RWPE1 (cell line): ENCODE results near the gene ATXN1.

Source experiments
- CTCF ChIA-PET: fragments of 350-600 bp; sonication (Branson Sonifier 250); formaldehyde crosslinking; extraction: SDS; loops from one replicate; lab custom pipeline; 2021; lab: Yijun Ruan, JAX
- POLR2A ChIA-PET: fragments of 400-600 bp; formaldehyde crosslinking; extraction: SDS; loops from one replicate; lab custom pipeline; 2020; ENCODE audit warnings: antibody characterized with exemption; ENCODE audit not compliant: low non-redundant PET; lab: Yijun Ruan, JAX
- DNase-seq: peaks from one replicate; pipeline ENCODE4 v3.0.0; 2012; ENCODE audit warnings: low spot score
- H3K27ac ChIP-seq: fragments of 450-650 bp; 2 replicates; pipeline ENCODE4 v1.5.1; 2017
- CTCF ChIP-seq: fragments of 450-650 bp; conservative IDR thresholded peaks from 2 replicates; pipeline ENCODE4 v1.5.1; 2017; ENCODE audit warnings: low read depth, mild to moderate bottlenecking

Gene ATXN1

GRCh38 chr6:16505711-16506357 lies 255.4 kb downstream of the ATXN1 start:
- DNase-seq: no peak
- H3K27ac ChIP-seq: no peak overlapping the region
- CTCF ChIA-PET: interaction anchor here (0.6 kb wide), 2 partner anchors 32 to 326 kb away, joined by 4 to 8 read pairs; no protein-coding TSS in a partner anchor
- TF ChIP-seq CTCF: no peak
- POLR2A ChIA-PET: no interaction called here

DNA sequence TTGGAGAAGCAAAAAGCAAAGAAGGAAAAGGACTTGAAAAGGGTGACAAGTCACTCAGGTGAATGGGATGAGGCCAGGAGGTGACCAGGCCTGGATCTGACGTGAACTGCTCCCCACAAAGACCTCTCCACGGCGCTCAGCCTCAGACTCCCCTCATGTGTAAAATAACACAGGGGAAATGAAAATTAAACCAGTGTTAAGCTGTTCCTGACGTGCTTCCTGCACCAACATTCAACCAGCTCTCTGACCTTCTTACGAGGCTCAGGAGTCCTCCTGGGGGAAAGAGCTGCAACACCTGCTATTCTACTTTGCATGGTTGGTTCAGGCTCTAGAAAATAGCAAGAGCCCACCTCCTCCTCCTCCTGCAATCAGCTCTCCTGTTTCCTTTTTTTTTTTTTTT lies 256.7 kb downstream of the ATXN1 start:
- DNase-seq: no peak
- no peak for TF ChIP-seq CTCF
- H3K27ac ChIP-seq: no peak overlapping the region
- ChIA-PET POLR2A (no interaction called here), CTCF (no interaction called here)

GRCh38 chr6:16503970-16504415 lies 257.3 kb downstream of the ATXN1 start:
- POLR2A ChIA-PET: no interaction called here
- DNase-seq: no peak
- CTCF ChIA-PET: no interaction called here
- no peak overlapping the region for H3K27ac ChIP-seq
- no peak for TF ChIP-seq CTCF

GRCh38 chr6:16503241-16503775 lies 258.0 kb downstream of the ATXN1 start:
- POLR2A ChIA-PET: no interaction called here
- CTCF ChIA-PET: no interaction called here
- H3K27ac ChIP-seq: no peak overlapping the region
- TF ChIP-seq CTCF: no peak
- DNase-seq: no peak

DNA sequence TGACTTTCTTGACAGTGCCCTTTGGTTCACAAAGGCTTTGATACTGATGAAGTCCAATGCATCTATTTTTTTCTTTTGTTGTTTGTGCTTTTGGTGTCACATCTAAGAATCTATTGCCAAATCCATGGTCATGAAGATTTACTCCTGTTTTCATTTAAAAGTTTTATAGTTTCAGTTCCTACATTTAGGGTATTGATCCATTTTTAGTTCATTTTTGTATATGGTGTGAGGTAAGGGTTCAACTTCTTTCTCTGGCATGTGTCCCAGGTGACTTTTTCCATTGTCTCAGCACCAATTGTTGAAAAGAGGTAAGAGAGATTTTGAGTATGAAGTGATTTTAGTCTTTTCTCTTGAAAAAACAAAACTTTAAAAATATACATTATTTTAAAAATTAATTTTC lies 262.3 kb downstream of the ATXN1 start:
- no peak for DNase-seq
- TF ChIP-seq CTCF: no peak
- CTCF ChIA-PET: no interaction called here
- no peak overlapping the region for H3K27ac ChIP-seq
- POLR2A ChIA-PET: no interaction called here

- no peak overlapping the region for H3K27ac ChIP-seq
- no peak for TF ChIP-seq CTCF
- POLR2A ChIA-PET: no interaction called here
- CTCF ChIA-PET: no interaction called here
- peak; percentile 52 for DNase-seq
Measured at GRCh38 chr6:16498237-16498636, 263.0 kb downstream of the ATXN1 start.
